ENCODE measurements around the gene BUB1B.
"Not testable (repeated sequence)": the region's sequence is repeated elsewhere in the genome, so short reads cannot be mapped to it uniquely, and the experiment has no call there.

Gene BUB1B

GRCh38 chr15:40136470-40137302 lies 24.2 kb upstream of the BUB1B start:
- DNase-seq, result no peak

GRCh38 chr15:40137303-40138200 lies 23.3 kb upstream of the BUB1B start:
- no peak for DNase-seq

GRCh38 chr15:40138201-40138570 lies 22.7 kb upstream of the BUB1B start:
- not testable (repeated sequence) for DNase-seq

DNA sequence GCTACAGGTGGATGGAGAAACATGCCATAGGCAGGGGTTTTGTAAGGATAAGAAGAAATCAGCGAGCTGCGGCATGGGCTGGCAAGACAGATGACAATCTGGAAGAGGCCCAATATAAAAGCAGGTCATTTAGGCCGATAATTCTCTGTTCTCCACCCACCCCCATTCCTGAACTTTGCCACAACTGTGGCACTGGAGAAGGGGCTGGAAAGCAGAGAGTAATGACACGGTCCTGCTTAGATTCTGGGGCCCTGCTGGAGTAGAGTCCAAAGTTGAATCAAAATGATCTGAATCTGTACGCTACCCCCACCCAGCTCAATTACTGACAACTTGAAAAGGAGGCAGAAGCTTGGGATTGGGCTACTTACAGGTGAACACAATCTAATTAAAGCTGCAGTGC lies 18.4 kb upstream of the BUB1B start:
- no peak for DNase-seq

GRCh38 chr15:40146037-40146436 lies 14.8 kb upstream of the BUB1B start:
- no peak for DNase-seq

DNA sequence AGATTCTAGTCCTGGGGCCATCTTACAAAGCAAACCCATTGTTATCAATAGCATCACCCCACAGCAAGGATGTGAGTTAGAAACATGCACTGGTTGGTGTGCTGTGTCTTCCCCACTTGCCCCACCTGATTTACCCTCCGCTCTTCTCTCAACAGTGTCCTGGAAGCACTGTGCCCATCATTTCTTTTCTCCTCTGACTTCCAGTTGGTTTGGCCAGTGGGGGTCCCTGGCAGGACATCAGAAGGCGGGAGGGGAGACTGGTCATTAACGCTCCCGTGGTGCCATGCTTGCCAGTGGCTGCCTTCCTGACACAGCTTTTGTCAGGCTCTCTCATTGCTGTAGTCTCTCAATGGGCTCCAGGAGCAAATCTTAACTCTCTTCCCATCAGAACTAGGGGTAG lies 11.5 kb upstream of the BUB1B start:
- DNase-seq, result no peak

GRCh38 chr15:40150163-40150925 lies 10.5 kb upstream of the BUB1B start:
- no peak for DNase-seq

DNA sequence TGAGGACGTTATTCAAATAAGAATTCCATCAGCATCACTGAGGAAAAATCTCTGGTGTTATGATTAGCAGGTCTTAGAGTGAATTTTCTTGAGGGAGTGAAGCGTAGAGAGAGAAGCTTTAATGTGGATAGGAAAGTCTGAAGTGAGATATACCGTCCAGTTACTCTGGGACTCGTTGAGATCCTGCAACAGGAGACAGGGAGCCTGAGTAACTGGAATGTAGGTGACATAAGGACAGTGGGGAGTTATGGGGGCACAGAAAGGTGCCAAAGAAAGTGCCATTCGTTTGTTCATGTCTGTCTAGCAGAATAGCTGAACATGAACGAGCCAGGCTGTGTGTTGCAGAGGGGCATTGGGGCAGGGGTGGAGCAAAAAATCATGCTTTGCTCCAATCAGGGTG lies 9.4 kb upstream of the BUB1B start:
- no peak for DNase-seq

- DNase-seq, result no peak
These were observed 8.9 kb upstream of the BUB1B start for GRCh38 chr15:40151991-40152390.

- DNase-seq, result not testable (repeated sequence)
These were observed 6.0 kb upstream of the BUB1B start for GRCh38 chr15:40154821-40155220.

GRCh38 chr15:40155270-40155910 lies 5.5 kb upstream of the BUB1B start:
- no peak for DNase-seq

DNA sequence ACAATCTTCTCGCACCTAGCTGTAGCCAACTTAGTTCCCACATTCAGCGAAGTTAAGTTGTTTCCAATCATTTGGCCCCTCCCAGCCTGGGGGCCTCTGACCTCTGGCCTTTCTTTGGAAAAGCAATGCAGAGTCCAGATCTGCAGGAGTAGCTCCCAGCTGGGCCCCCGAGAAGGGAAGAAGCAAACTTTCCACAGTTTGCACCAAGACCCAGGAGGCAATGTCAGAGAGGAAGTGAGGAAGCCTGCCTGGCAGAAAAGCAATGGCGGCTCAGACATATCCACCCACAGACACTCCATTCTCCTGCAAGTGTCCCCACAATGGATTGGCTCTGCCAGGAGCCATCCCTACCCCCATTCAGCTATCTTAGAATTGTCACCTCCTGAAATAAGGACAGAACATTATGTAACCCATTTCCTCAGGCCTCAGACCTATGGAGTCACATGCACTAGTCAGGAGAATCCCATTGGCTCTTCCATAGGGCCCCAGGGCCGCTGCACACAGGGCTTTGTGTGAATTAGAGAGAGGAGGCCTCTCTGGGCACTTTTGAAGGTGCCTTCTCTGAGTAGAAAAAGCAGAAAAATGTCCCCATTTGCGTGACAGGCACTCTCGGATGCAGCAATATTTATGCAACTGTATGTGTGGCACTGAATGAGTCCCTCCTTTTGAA lies 3.0 kb upstream of the BUB1B start:
- no peak for DNase-seq

GRCh38 chr15:40160021-40160420 lies 848 bp upstream of the BUB1B start:
- no peak for DNase-seq

GRCh38 chr15:40161693-40162391 lies 973 bp downstream of the BUB1B start:
- DNase-seq, result no peak

- DNase-seq, result no peak
These were observed 1.7 kb downstream of the BUB1B start for GRCh38 chr15:40162552-40162951.

DNA sequence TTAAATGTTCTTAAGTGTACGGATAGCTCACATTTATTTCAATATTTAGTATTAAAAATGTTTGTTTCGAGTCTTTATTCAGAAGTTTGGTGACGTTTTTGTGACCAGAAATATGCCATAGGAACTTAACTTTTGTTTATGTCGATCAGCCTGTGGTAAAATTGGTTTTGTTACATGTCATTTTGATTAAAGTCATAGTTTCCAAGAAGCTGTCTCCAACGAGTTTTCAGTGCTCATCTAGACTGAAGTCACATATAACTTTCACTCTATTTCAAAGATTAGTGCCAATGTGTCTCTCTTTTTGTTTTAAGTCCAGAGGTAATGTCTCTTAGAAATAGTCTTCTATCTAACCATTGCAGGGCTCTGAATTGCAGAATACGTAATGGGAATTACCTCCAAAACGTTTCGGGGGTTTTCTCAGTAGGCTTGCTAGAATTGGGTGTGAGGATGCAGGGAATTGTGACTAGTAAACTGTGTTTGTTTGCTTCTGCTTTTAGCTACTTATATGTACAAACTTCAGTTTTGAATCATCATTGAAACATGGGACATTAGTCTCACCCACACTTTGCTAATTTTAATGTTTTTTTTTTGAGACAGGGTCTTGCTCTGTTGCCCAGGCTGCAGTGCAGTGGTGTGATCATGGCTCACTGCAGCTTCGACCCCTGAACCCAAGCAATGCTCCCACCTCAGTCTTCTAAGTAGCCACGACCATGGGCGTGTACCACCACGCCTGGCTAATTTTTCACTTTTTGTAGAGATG lies 3.0 kb downstream of the BUB1B start:
- DNase-seq, result no peak

- DNase-seq, result not testable (repeated sequence)
These were observed 6.5 kb downstream of the BUB1B start for GRCh38 chr15:40167374-40167773.

DNA sequence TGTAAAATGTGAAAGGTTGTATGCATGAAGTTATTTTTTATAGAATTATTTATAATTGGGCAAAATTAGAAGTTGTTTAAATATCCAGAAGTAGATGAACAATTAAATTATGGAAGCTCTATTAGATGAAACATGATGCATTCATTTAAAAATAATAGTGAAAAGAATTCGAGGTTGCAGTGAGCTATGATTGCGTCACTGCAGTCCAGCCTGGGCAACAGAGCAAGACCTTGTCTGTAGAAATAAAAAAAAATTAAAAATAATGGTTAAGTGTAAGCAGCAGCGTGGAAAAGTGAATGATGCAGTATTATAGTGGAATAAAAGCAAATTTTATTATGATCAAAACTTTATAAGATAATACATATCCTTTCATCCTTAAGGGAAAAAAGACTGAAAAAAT lies 14.3 kb downstream of the BUB1B start:
- no peak for DNase-seq

DNA sequence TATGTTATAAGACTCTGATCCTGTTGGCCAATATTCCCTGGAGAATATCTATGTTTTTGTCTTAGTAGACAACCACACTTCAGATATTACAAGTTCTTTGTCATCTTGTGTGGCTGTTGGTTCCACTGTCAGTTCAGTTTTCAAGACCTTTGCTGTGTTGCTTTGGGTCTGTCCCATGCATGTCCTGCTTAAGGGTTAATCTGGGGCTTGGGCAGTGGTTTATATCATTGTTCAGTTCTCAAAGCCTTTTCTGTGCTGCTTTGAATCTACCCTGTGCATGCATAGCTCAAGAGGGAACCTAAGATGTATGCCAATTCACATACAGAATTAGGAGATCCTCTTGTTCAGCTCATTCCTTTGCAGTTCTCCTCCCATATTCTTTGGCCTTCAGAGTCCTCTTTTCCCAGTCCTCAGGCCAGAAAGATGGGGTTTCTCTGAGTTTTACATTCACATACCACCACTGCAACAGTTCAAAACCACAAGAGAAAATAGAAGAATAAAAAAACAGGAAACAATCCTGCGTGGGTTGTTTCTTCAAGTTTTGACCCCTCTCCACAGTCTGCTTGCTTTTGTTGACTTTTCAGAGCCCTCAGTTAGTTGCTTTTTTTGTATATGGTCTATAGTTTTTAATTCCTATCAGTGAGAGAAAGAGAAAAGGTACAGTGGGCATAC lies 21.6 kb downstream of the BUB1B start:
- DNase-seq, result no peak

All from activated T-cell treated with anti-CD3 and anti-CD28 coated beads, Interleukin-2, amount 50 U/mL, for 1 hour (primary cell).